ENCODE measurements around the gene SMAD3. TPM values are rescaled to one million over a fixed set of nuclear protein-coding genes. Genes with fewer than 3 reads are reported as not detected.
"Not testable (repeated sequence)": the region's sequence is repeated elsewhere in the genome, so short reads cannot be mapped to it uniquely, and the experiment has no call there.

SMAD3 gene
- polyA plus RNA-seq, 4 donors: 42.6 to 62.2 (median 49.6) TPM

- DNase-seq (ENCODE audit: low read depth in 4 of 4, low spot score in 2 of 4): no peak
Measured at GRCh38 chr15:67062369-67062985, 2.9 kb upstream of the SMAD3 start.

GRCh38 chr15:67063689-67064606 lies 1.5 kb upstream of the SMAD3 start:
- peak in 1 of 4 donors; percentile 53 for DNase-seq (ENCODE audit: low read depth in 4 of 4, low spot score in 2 of 4)

GRCh38 chr15:67064607-67065530 lies 533 bp upstream of the SMAD3 start:
- peak in 2 of 4 donors; percentile 65 for DNase-seq (ENCODE audit: low read depth in 4 of 4, low spot score in 2 of 4)

GRCh38 chr15:67066041-67066958 lies 898 bp downstream of the SMAD3 start:
- no peak for DNase-seq (ENCODE audit: low read depth in 4 of 4, low spot score in 2 of 4)

GRCh38 chr15:67066959-67067853 lies 1.8 kb downstream of the SMAD3 start:
- DNase-seq (ENCODE audit: low read depth in 4 of 4, low spot score in 2 of 4): no peak

GRCh38 chr15:67067930-67068551 lies 2.6 kb downstream of the SMAD3 start:
- DNase-seq (ENCODE audit: low read depth in 4 of 4, low spot score in 2 of 4): no peak

GRCh38 chr15:67068710-67069400 lies 3.5 kb downstream of the SMAD3 start:
- no peak for DNase-seq (ENCODE audit: low read depth in 4 of 4, low spot score in 2 of 4)

- no peak for DNase-seq (ENCODE audit: low read depth in 4 of 4, low spot score in 2 of 4)
Measured at GRCh38 chr15:67070150-67070549, 4.7 kb downstream of the SMAD3 start.

GRCh38 chr15:67070892-67071664 lies 5.7 kb downstream of the SMAD3 start:
- DNase-seq (ENCODE audit: low read depth in 4 of 4, low spot score in 2 of 4): no peak

- no peak for DNase-seq (ENCODE audit: low read depth in 4 of 4, low spot score in 2 of 4)
Measured at GRCh38 chr15:67072442-67072841, 7.0 kb downstream of the SMAD3 start.

GRCh38 chr15:67072958-67073357 lies 7.6 kb downstream of the SMAD3 start:
- DNase-seq (ENCODE audit: low read depth in 4 of 4, low spot score in 2 of 4): no peak

- no peak for DNase-seq (ENCODE audit: low read depth in 4 of 4, low spot score in 2 of 4)
Measured at GRCh38 chr15:67074886-67075229, 9.5 kb downstream of the SMAD3 start.

- DNase-seq (ENCODE audit: low read depth in 4 of 4, low spot score in 2 of 4): not testable (repeated sequence)
Measured at GRCh38 chr15:67075555-67076135, 10.2 kb downstream of the SMAD3 start.

- no peak for DNase-seq (ENCODE audit: low read depth in 4 of 4, low spot score in 2 of 4)
Measured at GRCh38 chr15:67076147-67076843, 10.9 kb downstream of the SMAD3 start.

- no peak for DNase-seq (ENCODE audit: low read depth in 4 of 4, low spot score in 2 of 4)
Measured at GRCh38 chr15:67077641-67078215, 12.3 kb downstream of the SMAD3 start.

- no peak for DNase-seq (ENCODE audit: low read depth in 4 of 4, low spot score in 2 of 4)
Measured at GRCh38 chr15:67079361-67079760, 14.0 kb downstream of the SMAD3 start.

Data from left renal cortex interstitium (tissue), 4 donors.